GM12864 (cell line): ENCODE measurements around the gene ZFPL1.
A peak's percentile ranks its signal among the peaks of the same experiment; 100 is the strongest.

Source experiments
- DNase-seq: peaks from one replicate; pipeline ENCODE4 v3.0.0-alpha.2; 2011; ENCODE audit warnings: low read depth
- H3K4me3 ChIP-seq: 2 replicates; pipeline ENCODE4 v1.5.1; 2011; ENCODE audit warnings: mild to moderate bottlenecking, low read depth, low read length, control low read depth
- TF ChIP-seq, protein P1 (sequence below): IDR thresholded peaks from 2 replicates; pipeline ENCODE4 v1.5.1; 2011; ENCODE audit warnings: low read depth, mild to moderate bottlenecking, moderate library complexity, low read length, control low read depth, inconsistent platforms; ENCODE audit errors: missing control alignments

Gene ZFPL1

GRCh38 chr11:65087827-65088226 is 3.8 kb downstream of the ZFPL1 start:
- H3K4me3 ChIP-seq: no peak overlapping the region
- TF ChIP-seq, protein P1, sequence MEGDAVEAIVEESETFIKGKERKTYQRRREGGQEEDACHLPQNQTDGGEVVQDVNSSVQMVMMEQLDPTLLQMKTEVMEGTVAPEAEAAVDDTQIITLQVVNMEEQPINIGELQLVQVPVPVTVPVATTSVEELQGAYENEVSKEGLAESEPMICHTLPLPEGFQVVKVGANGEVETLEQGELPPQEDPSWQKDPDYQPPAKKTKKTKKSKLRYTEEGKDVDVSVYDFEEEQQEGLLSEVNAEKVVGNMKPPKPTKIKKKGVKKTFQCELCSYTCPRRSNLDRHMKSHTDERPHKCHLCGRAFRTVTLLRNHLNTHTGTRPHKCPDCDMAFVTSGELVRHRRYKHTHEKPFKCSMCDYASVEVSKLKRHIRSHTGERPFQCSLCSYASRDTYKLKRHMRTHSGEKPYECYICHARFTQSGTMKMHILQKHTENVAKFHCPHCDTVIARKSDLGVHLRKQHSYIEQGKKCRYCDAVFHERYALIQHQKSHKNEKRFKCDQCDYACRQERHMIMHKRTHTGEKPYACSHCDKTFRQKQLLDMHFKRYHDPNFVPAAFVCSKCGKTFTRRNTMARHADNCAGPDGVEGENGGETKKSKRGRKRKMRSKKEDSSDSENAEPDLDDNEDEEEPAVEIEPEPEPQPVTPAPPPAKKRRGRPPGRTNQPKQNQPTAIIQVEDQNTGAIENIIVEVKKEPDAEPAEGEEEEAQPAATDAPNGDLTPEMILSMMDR: no peak
- no peak for DNase-seq

GRCh38 chr11:65089621-65090020 is 5.6 kb downstream of the ZFPL1 start:
- no peak overlapping the region for H3K4me3 ChIP-seq
- TF ChIP-seq, protein P1: no peak
- no peak for DNase-seq

DNA sequence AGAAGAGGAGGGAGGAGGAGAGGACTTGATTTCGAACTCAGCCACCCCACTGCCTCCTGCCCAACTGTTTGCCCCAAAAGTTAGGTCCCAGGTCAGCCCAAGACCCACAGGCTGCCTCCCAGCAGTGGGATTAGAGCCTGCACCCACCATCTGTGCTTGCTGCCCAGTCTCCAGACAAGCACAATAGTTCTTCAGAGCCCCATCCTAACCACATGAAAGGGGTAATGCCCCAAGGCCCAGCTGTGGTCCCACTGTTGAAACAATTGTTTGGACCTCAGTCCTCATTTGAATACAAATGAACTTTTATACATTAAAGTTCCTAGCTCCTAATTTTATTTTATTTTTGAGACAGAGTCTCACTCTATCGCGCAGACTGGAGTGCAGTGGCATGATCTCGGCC is 6.6 kb downstream of the ZFPL1 start:
- H3K4me3 ChIP-seq: no peak overlapping the region
- TF ChIP-seq, protein P1: no peak
- no peak for DNase-seq

- DNase-seq: no peak
- TF ChIP-seq, protein P1: no peak
- peak overlapping the region; percentile 73; the same call in 1 of the 2 replicates for H3K4me3 ChIP-seq
Observed at GRCh38 chr11:65095427-65095826, 11.4 kb downstream of the ZFPL1 start.

GRCh38 chr11:65095974-65096806 is 12.2 kb downstream of the ZFPL1 start, which contains the start of gene VPS51:
Gene VPS51, plus strand, starts transcription at chr11:65096214. Its CDS starts 37 bp downstream, at chr11:65096251.
- DNase-seq: peak; percentile 89
- TF ChIP-seq, protein P1: no peak
- peak within 1 kb of the TSS; percentile 73 for H3K4me3 ChIP-seq

DNA sequence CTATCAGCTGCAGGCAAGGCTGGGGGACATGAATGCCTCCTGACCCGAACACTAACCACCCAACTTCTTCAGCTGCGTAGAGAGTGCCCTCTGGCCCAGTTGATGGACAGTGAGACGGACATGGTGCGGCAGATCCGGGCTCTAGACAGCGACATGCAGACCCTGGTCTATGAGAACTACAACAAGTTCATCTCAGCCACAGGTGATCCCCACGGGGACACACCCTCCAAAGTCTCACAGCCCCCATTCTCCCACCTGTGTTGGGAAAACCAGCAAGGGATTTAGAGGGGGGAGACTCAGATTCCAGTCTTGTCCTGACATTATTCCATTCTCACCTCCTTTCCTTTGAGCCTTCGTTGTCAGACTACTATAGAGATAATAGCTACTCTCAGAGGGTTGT is 12.9 kb downstream of the ZFPL1 start:
- no peak for DNase-seq
- H3K4me3 ChIP-seq: peak overlapping the region; percentile 73
- TF ChIP-seq, protein P1: no peak
